A549 (cell line): ENCODE data around the gene TCEAL5. TPM values are rescaled to one million over a fixed set of nuclear protein-coding genes. Genes with fewer than 3 reads are reported as not detected.
A peak's percentile ranks its signal among the peaks of the same experiment; 100 is the strongest.

ENCODE experiments used
- ATAC-seq, 2 experiments: fragments of 200-7000 bp in 1 of 2; fragments of >200 bp in 1 of 2; cut with Nextera tagmentation in 1 of 2; cut with Tn5 transposase in 1 of 2; 3 replicates each; pipeline versions ENCODE4 v1.8.0 to v1.9.1; 2018 to 2020; ENCODE audit warnings: mild to moderate bottlenecking in 1 of 2, moderate library complexity in 1 of 2
- CTCF ChIA-PET: fragments of 300-600 bp; sonication (Branson Sonifier 250); formaldehyde crosslinking; extraction: SDS; loops from one replicate; lab custom pipeline; 2021; ENCODE audit warnings: antibody characterized with exemption, inconsistent platforms; lab: Yijun Ruan, JAX
- POLR2A ChIA-PET: fragments of 350-600 bp; formaldehyde crosslinking; extraction: SDS; loops from one replicate; lab custom pipeline; 2021; ENCODE audit warnings: antibody characterized with exemption, inconsistent platforms; lab: Yijun Ruan, JAX
- DNase-seq, 2 experiments: peaks; one replicate each; pipeline versions ENCODE4 v3.0.0 to v3.0.0-alpha.2; 2011 to 2016; ENCODE audit warnings: low read depth in 1 of 2, low spot score in 1 of 2
- FAIRE-seq: peaks from 2 replicates; lab custom pipeline; 2011; peaks lifted over from hg19 to GRCh38; lab: Jason Lieb, UNC
- H3K27ac ChIP-seq, 2 experiments: fragments of >200 bp; sonication (Bioruptor Twin); formaldehyde crosslinking; 3 replicates each; pipeline ENCODE4 v1.5.1; 2016 to 2017
- H3K4me1 ChIP-seq: fragments of >200 bp; sonication (Bioruptor Twin); formaldehyde crosslinking; 3 replicates; pipeline ENCODE4 v1.6.1; 2016
- H3K4me2 ChIP-seq: fragments of >200 bp; sonication (Bioruptor Twin); formaldehyde crosslinking; 3 replicates; pipeline ENCODE4 v1.6.1; 2016
- H3K4me3 ChIP-seq: fragments of >200 bp; sonication (Bioruptor Twin); formaldehyde crosslinking; 3 replicates; pipeline ENCODE4 v1.5.1; 2016
- H3K9me3 ChIP-seq: fragments of >200 bp; sonication (Bioruptor Twin); formaldehyde crosslinking; 3 replicates; pipeline ENCODE4 v1.6.1; 2016
- BHLHE40 ChIP-seq: IDR thresholded peaks from 2 replicates; pipeline ENCODE4 v1.6.1; 2012; ENCODE audit warnings: low read depth, low read length, inconsistent platforms
- CBX8 ChIP-seq: fragments of 200-600 bp; sonication (generic); IDR thresholded peaks from 2 replicates; pipeline ENCODE4 v1.6.1; 2016
- EHF ChIP-seq: fragments of 250-450 bp; sonication (Bioruptor Pico); IDR thresholded peaks from 2 replicates; pipeline ENCODE4 v1.5.0; 2020; ENCODE audit warnings: mild to moderate bottlenecking
- ESRRA ChIP-seq: fragments of 150-350 bp; IDR thresholded peaks from 2 replicates; pipeline ENCODE4 v1.6.1; 2014; ENCODE audit warnings: mild to moderate bottlenecking, low read length, borderline replicate concordance
- FOSL2 ChIP-seq, 2 experiments: fragments of 450-650 bp in 1 of 2; fragments of >200 bp in 1 of 2; sonication (Bioruptor Twin) in 1 of 2; formaldehyde crosslinking; IDR thresholded peaks; 2 replicates each; pipeline versions ENCODE4 v1.5.0 to v1.6.1; 2016 to 2020; ENCODE audit warnings: mild to moderate bottlenecking in 1 of 2, moderate library complexity in 1 of 2
- FOXS1 ChIP-seq: fragments of 250-450 bp; sonication (Bioruptor Pico); IDR thresholded peaks from 2 replicates; pipeline ENCODE4 v1.5.0; 2020; ENCODE audit warnings: mild to moderate bottlenecking, moderate library complexity
- HOXA7 ChIP-seq: fragments of 250-450 bp; sonication (Bioruptor Pico); IDR thresholded peaks from 2 replicates; pipeline ENCODE4 v1.5.0; 2020; ENCODE audit warnings: mild to moderate bottlenecking, moderate library complexity
- HOXB13 ChIP-seq: fragments of 250-450 bp; sonication (Bioruptor Pico); IDR thresholded peaks from 2 replicates; pipeline ENCODE4 v1.5.0; 2020; ENCODE audit warnings: low read depth, mild to moderate bottlenecking, moderate library complexity
- JUN ChIP-seq, 2 experiments: fragments of >200 bp; sonication (Bioruptor Twin); formaldehyde crosslinking; IDR thresholded peaks; 2 replicates in 1 of 2; 3 replicates in 1 of 2; pipeline ENCODE4 v1.6.1; 2016 to 2017
- KDM5A ChIP-seq: fragments of 200-600 bp; sonication (generic); IDR thresholded peaks from 2 replicates; pipeline ENCODE4 v1.6.1; 2016; ENCODE audit warnings: antibody characterized with exemption, mild to moderate bottlenecking
- MAX ChIP-seq: IDR thresholded peaks from 2 replicates; pipeline ENCODE4 v1.6.1; 2012
- MAZ ChIP-seq: fragments of 150-350 bp; IDR thresholded peaks from 2 replicates; pipeline ENCODE4 v1.6.1; 2014; ENCODE audit warnings: antibody characterized with exemption, low read depth, low read length, borderline replicate concordance
- MYC ChIP-seq: IDR thresholded peaks from 2 replicates; pipeline ENCODE4 v1.6.1; 2012; ENCODE audit warnings: mild to moderate bottlenecking, inconsistent platforms, low read length, improper control_type of control experiment, borderline replicate concordance
- NFE2L2 ChIP-seq: fragments of 150-350 bp; conservative IDR thresholded peaks from 2 replicates; pipeline ENCODE4 v1.6.1; 2014; ENCODE audit warnings: low read length
- NPAS2 ChIP-seq: fragments of 250-450 bp; sonication (Bioruptor Pico); IDR thresholded peaks from 2 replicates; pipeline ENCODE4 v1.8.0; 2022; ENCODE audit warnings: mild to moderate bottlenecking, moderate library complexity, borderline replicate concordance
- NR3C1 ChIP-seq: fragments of >200 bp; sonication (Bioruptor Twin); formaldehyde crosslinking; IDR thresholded peaks from 3 replicates; pipeline ENCODE4 v1.6.1; 2017
- PBX3 ChIP-seq: IDR thresholded peaks from 2 replicates; pipeline ENCODE4 v1.6.1; 2012
- PHF8 ChIP-seq: fragments of 200-600 bp; sonication (generic); IDR thresholded peaks from 2 replicates; pipeline ENCODE4 v1.6.1; 2016; ENCODE audit warnings: low read depth, mild to moderate bottlenecking, antibody characterized with exemption, moderate library complexity, borderline replicate concordance
- POLR2A ChIP-seq: IDR thresholded peaks from 2 replicates; pipeline ENCODE4 v1.6.1; 2012; ENCODE audit warnings: mild to moderate bottlenecking, low read length
- RAD21 ChIP-seq, 2 experiments: fragments of >200 bp in 1 of 2; sonication (Bioruptor Twin) in 1 of 2; formaldehyde crosslinking in 1 of 2; IDR thresholded peaks in 1 of 2; conservative IDR thresholded peaks in 1 of 2; 2 replicates in 1 of 2; 3 replicates in 1 of 2; pipeline ENCODE4 v1.6.1; 2012 to 2018; ENCODE audit warnings: inconsistent platforms in 1 of 2
- RNF2 ChIP-seq: fragments of 200-600 bp; sonication (generic); IDR thresholded peaks from 2 replicates; pipeline ENCODE4 v1.6.1; 2016; ENCODE audit warnings: low read depth, mild to moderate bottlenecking, antibody characterized with exemption, moderate library complexity, borderline replicate concordance
- SREBF2 ChIP-seq: fragments of 450-650 bp; IDR thresholded peaks from 2 replicates; pipeline ENCODE4 v1.6.1; 2014; ENCODE audit warnings: mild to moderate bottlenecking, moderate library complexity
- TP53 ChIP-seq: fragments of 250-450 bp; sonication (Bioruptor Pico); IDR thresholded peaks from 2 replicates; pipeline ENCODE4 v1.5.0; 2021; ENCODE audit warnings: mild to moderate bottlenecking, moderate library complexity
- ZSCAN20 ChIP-seq: fragments of 250-450 bp; sonication (Bioruptor Pico); IDR thresholded peaks from 2 replicates; pipeline ENCODE4 v1.8.0; 2022; ENCODE audit warnings: mild to moderate bottlenecking, moderate library complexity
- WGBS: methylation state at CpG from one replicate; pipeline ENCODE4 v1.1.6; 2017; ENCODE audit errors: missing lambda C conversion rate; 5-methylcytosine and 5-hydroxymethylcytosine counted together
- polyA plus RNA-seq, 4 experiments: library from polyadenylated mRNA; depleted of rRNA in 3 of 4; stranded (reverse); fragments of >200 nt; fragmentation: RNase III in 1 of 4; extraction: RNeasy Plus Mini Kit Qiagen cat#74134 plus additional on column Dnase treatment in 1 of 4; gene quantifications; 2 replicates in 3 of 4; 3 replicates in 1 of 4; pipeline ENCODE4 v1.2.3, GENCODE V29; 2011 to 2017
- TF ChIP-seq, protein P1 (sequence below): fragments of 150-350 bp; IDR thresholded peaks from 2 replicates; pipeline ENCODE4 v1.6.1; 2014; ENCODE audit warnings: low read depth, mild to moderate bottlenecking, low read length
- TF ChIP-seq, protein P2 (sequence below): fragments of 450-650 bp; IDR thresholded peaks from 2 replicates; pipeline ENCODE4 v1.6.1; 2014; ENCODE audit warnings: antibody characterized with exemption

TCEAL5 gene
- polyA plus RNA-seq, 2 of the 4 experiments (the other 2 are of a cell fraction), result not detected

GRCh38 chrX:103258275-103258674, 18.3 kb downstream of the TCEAL5 start:
- ATAC-seq (no peak), DNase-seq (no peak), FAIRE-seq (no peak)
- ChIA-PET CTCF (no interaction called here), POLR2A (no interaction called here)
- no peak overlapping the region for H3K4me3 ChIP-seq
- no peak overlapping the region for H3K4me2 ChIP-seq
- H3K27ac ChIP-seq, result no peak overlapping the region
- H3K4me1 ChIP-seq, result no peaks in the 10 kb centered on the region
- no peaks in the 10 kb centered on the region for H3K9me3 ChIP-seq
- TF ChIP-seq MYC (no peak), FOXS1 (no peak), EHF (CRISPR knock-in tag) (no peak), TP53 (CRISPR knock-in tag) (no peak), ZSCAN20 (CRISPR knock-in tag) (no peak)

GRCh38 chrX:103256651-103257050, 19.9 kb downstream of the TCEAL5 start:
- Histone ChIP-seq H3K9me3 (no peaks in the 10 kb centered on the region), H3K4me3 (no peak overlapping the region), H3K4me2 (no peak overlapping the region)
- ChIA-PET POLR2A (no interaction called here), CTCF (interaction anchor here (0.7 kb wide), 1 partner anchor 739 kb away, joined by 3 read pairs; no protein-coding TSS in a partner anchor)
- no peak for FAIRE-seq
- TF ChIP-seq, protein P1, sequence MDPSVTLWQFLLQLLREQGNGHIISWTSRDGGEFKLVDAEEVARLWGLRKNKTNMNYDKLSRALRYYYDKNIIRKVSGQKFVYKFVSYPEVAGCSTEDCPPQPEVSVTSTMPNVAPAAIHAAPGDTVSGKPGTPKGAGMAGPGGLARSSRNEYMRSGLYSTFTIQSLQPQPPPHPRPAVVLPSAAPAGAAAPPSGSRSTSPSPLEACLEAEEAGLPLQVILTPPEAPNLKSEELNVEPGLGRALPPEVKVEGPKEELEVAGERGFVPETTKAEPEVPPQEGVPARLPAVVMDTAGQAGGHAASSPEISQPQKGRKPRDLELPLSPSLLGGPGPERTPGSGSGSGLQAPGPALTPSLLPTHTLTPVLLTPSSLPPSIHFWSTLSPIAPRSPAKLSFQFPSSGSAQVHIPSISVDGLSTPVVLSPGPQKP, result no peak
- TF ChIP-seq MAZ, result no peak
- TF ChIP-seq PBX3, result no peak
- no peak for TF ChIP-seq FOXS1
- TF ChIP-seq HOXB13 (CRISPR knock-in tag), result no peak
- no peak for TF ChIP-seq ESRRA
- TF ChIP-seq BHLHE40, result no peak
- TF ChIP-seq POLR2A, result no peak
- no peak for TF ChIP-seq MAX
- TF ChIP-seq RNF2, result no peak
- TF ChIP-seq NFE2L2, result no peak
- TF ChIP-seq, all 56 proteins: peak for 0
- no peaks in the 10 kb centered on the region for H3K4me1 ChIP-seq
- no peak for ATAC-seq
- DNase-seq, result no peak
- no peak overlapping the region for H3K27ac ChIP-seq

- ATAC-seq, result peak; percentile 92 to 95
- Histone ChIP-seq H3K4me1 (no peaks in the 10 kb centered on the region), H3K9me3 (no peaks in the 10 kb centered on the region), H3K4me3 (peak within 1 kb of the TSS; percentile 78), H3K4me2 (peak within 1 kb of the TSS; percentile 85), H3K27ac (peak within 1 kb of the TSS; percentile 75 to 89)
- peak; percentile 58 to 72 for DNase-seq
- CTCF ChIA-PET, result interaction anchor here (0.6 kb wide), 1 partner anchor 25 kb away, joined by 3 read pairs; no protein-coding TSS in a partner anchor
- no peak for FAIRE-seq
- 1% methylated on average over 17 of the region's 22 CpGs for WGBS
- POLR2A ChIA-PET, result no interaction called here
- TF ChIP-seq SREBF2, result no peak
- no peak for TF ChIP-seq CBX8
- TF ChIP-seq NR3C1, result no peak
- TF ChIP-seq FOXS1, result no peak
- TF ChIP-seq KDM5A, result peak; percentile 22; the same call in 1 of the 2 replicates
- TF ChIP-seq HOXA7 (CRISPR knock-in tag), result no peak
- peak; percentile 31; the same call in 1 of the 2 replicates for TF ChIP-seq POLR2A
- TF ChIP-seq, protein P2, sequence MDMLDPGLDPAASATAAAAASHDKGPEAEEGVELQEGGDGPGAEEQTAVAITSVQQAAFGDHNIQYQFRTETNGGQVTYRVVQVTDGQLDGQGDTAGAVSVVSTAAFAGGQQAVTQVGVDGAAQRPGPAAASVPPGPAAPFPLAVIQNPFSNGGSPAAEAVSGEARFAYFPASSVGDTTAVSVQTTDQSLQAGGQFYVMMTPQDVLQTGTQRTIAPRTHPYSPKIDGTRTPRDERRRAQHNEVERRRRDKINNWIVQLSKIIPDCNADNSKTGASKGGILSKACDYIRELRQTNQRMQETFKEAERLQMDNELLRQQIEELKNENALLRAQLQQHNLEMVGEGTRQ, result peak; percentile 72
- TF ChIP-seq RAD21 (conservative IDR thresholded peaks at IDR 0.05 in 1 of 2, IDR thresholded peaks at IDR 0.05 in 1 of 2), result no peak
- TF ChIP-seq FOSL2 (IDR thresholded peaks at IDR 0.05), result no peak
- TF ChIP-seq FOSL2 (CRISPR knock-in tag; IDR thresholded peaks at IDR 0.05), result no peak
- TF ChIP-seq JUN (IDR thresholded peaks at IDR 0.05), result no peak
- no peak for TF ChIP-seq NPAS2 (CRISPR knock-in tag)
- TF ChIP-seq MAX, result peak; percentile 26; the same call in 1 of the 2 replicates
- 0 out of 2 replicates have a peak, but pooled peaks have one; percentile 8 for TF ChIP-seq PHF8
- TF ChIP-seq, all 56 proteins: peak for 5
These were observed 21.5 kb downstream of the TCEAL5 start, which contains the start of gene TCEAL8 for GRCh38 chrX:103254921-103255493. Gene TCEAL8, minus strand, starts transcription at chrX:103255155. Its CDS starts 1,176 bp downstream, at chrX:103253979.
